ENCODE data around the gene CTH. TPM values are rescaled to one million over a fixed set of nuclear protein-coding genes. Genes with fewer than 3 reads are reported as not detected.

The CTH gene
- total and polyA plus RNA-seq, 2 of the 4 experiments (the other 2 are of a cell fraction) = 2.7 to 3.0 TPM

- Histone ChIP-seq H3K79me1 (ENCODE audit: low read depth in 1 of 2, low read length in 2 of 2) (no peaks in the 10 kb centered on the region), H3K14ac (replicated peaks; ENCODE audit: low read depth, low read length) (no peak overlapping the region), H2BK15ac (ENCODE audit: low read depth, low read length) (no peak overlapping the region), H3K18ac (ENCODE audit: low read depth, low read length) (no peak overlapping the region), H3K27me3 (ENCODE audit: control insufficient read depth, insufficient read depth, low read length) (no peaks in the 10 kb centered on the region), H2AFZ (replicated peaks; ENCODE audit: low read length, poor library complexity) (no peak overlapping the region), H3K23ac (ENCODE audit: low read depth, low read length) (no peak overlapping the region), H3K27ac (ENCODE audit: insufficient read depth, low read length) (no peak overlapping the region), H4K5ac (ENCODE audit: low read depth, low read length) (no peak overlapping the region), H3K4me3 (ENCODE audit: insufficient read depth, low read depth, low read length) (no peak overlapping the region), H3K9me3 (ENCODE audit: control insufficient read depth, insufficient read depth, low read length) (no peaks in the 10 kb centered on the region), H3K4ac (ENCODE audit: low read depth, low read length) (no peak overlapping the region), H3K9me1 (ENCODE audit: insufficient read depth, low read length) (no peaks in the 10 kb centered on the region), H2BK20ac (ENCODE audit: low read depth, low read length) (no peak overlapping the region), H2BK120ac (ENCODE audit: low read depth, low read length) (no peak overlapping the region), H2AK9ac (replicated peaks; ENCODE audit: low read depth, low read length, poor library complexity) (no peak overlapping the region), H3K36me3 (ENCODE audit: control insufficient read depth, insufficient read depth, low read length) (no peaks in the 10 kb centered on the region), H4K91ac (ENCODE audit: insufficient read depth, low read depth, low read length) (no peak overlapping the region), H4K8ac (ENCODE audit: low read depth in 2 of 2, low read length in 2 of 2) (no peak overlapping the region), H2BK5ac (ENCODE audit: low read depth, low read length, poor library complexity, severe bottlenecking) (no peak overlapping the region), H2AK5ac (ENCODE audit: low read depth, low read length) (no peak overlapping the region), H3K4me2 (ENCODE audit: low read depth, low read length) (no peak overlapping the region), H3K9ac (ENCODE audit: low read depth, low read length) (no peak overlapping the region), H3K56ac (ENCODE audit: extremely low read depth, insufficient read depth, low read length) (no peak overlapping the region), H3K4me1 (ENCODE audit: control insufficient read depth, insufficient read depth, low read length) (no peaks in the 10 kb centered on the region), H4K20me1 (ENCODE audit: insufficient read depth, low read length) (no peaks in the 10 kb centered on the region)
- POLR2A ChIA-PET (ENCODE audit: unreplicated experiment) = no interaction called here
- CTCF ChIA-PET = no interaction called here
- intact Hi-C loops (cut with micrococcal nuclease) = no loop called here
- TF ChIP-seq MAFK (IDR thresholded peaks at IDR 0.05; ENCODE audit: low read depth, low read length) (no peak), CTCF (conservative IDR thresholded peaks at IDR 0.05; ENCODE audit: low read depth, low read length) (no peak), ELK1 (IDR thresholded peaks at IDR 0.05; ENCODE audit: borderline replicate concordance, low read depth, low read length) (no peak), CHD1 (IDR thresholded peaks at IDR 0.05; ENCODE audit: low read depth, low read length) (no peak)
- WGBS, 2 experiments (ENCODE audit: extremely low coverage in 2 of 2, insufficient read length in 1 of 2) = no CpG with 5 or more reads among the region's 1 CpG
- DNase-seq (no peak), ATAC-seq (ENCODE audit: low read depth) (no peak)
- BruUV-seq (replicated peaks) = no TSS peak
- dilution Hi-C loops (cut with HindIII; ENCODE audit: low sequenced_read_pairs, unreplicated experiment) = no loop called here
- in situ Hi-C loops (cut with MboI; ENCODE audit: low sequenced_read_pairs) = no loop called here
Observed at GRCh38 chr1:70400335-70400734, 10.7 kb upstream of the CTH start.
